ENCODE results near the gene SELENOF.

- TF ChIP-seq RFX5 (IDR thresholded peaks at IDR 0.05; ENCODE audit: low read length) (no peak), CTCF (IDR thresholded peaks at IDR 0.05) (no peak), GABPA (IDR thresholded peaks at IDR 0.05; ENCODE audit: low read depth) (no peak), ELF1 (IDR thresholded peaks at IDR 0.05) (no peak), ZBTB33 (IDR thresholded peaks at IDR 0.05; ENCODE audit: borderline replicate concordance, low read depth) (no peak), MAX (IDR thresholded peaks at IDR 0.05; ENCODE audit: low read depth) (no peak), RXRA (IDR thresholded peaks at IDR 0.05; ENCODE audit: borderline replicate concordance, low read depth) (no peak), EZH2phosphoT487 (IDR thresholded peaks at IDR 0.05; ENCODE audit: borderline replicate concordance, low read depth) (no peak), GATA2 (CRISPR knock-in tag; IDR thresholded peaks at IDR 0.05) (no peak), POLR2AphosphoS5 (IDR thresholded peaks at IDR 0.05; ENCODE audit: low read depth, low read length) (no peak), RCOR1 (IDR thresholded peaks at IDR 0.05; ENCODE audit: low read length) (no peak), RAD21 (IDR thresholded peaks at IDR 0.05; ENCODE audit: low read length) (no peak)
Measured at GRCh38 chr1:86856196-86856595, 57.7 kb downstream of the SELENOF start.

Data from SK-N-SH (cell line).